Measurements from ENCODE around the gene DYNC1I1. TPM values are rescaled to one million over a fixed set of nuclear protein-coding genes. Genes with fewer than 3 reads are reported as not detected.

The DYNC1I1 gene
- total and polyA plus RNA-seq, 2 donors (not counting 3 experiments of a cell fraction or from before 2014, with no cell fraction given) = 1.8 to 3.6 TPM

DNA sequence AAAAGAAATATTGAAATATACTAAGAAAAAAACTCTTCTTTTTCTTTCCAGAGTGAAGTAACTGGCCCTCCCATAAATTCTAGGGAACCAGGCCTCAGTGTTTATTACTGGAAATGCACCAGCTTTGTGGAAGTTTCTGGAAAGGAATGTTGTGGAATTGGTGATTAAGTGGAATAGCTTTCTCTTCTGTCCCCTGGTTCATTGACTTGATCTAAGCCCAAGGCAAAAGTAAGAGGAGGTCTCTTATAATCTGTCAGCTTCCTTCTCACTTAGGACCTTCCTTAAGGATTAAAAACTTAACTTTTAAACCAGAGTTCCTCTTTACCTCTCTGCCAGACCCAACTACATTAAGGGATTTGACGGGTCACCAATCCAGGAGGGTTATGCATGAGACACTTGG, 283.4 kb downstream of the DYNC1I1 start:
- H3K9me3 ChIP-seq (replicated peaks; ENCODE audit: control insufficient read depth, insufficient read depth, low read length) = no peaks in the 10 kb centered on the region
- no peak overlapping the region for H3K9ac ChIP-seq (replicated peaks; ENCODE audit: extremely low read depth, insufficient read depth, low read length)
- no TSS peak for BruUV-seq (replicated peaks)
- no peaks in the 10 kb centered on the region for H3K79me2 ChIP-seq (ENCODE audit: control insufficient read depth, insufficient read depth, low read length)
- FAIRE-seq = no peak
- dilution Hi-C loops (cut with MboI; ENCODE audit: extremely low pct_ligation_motif_present, low sequenced_read_pairs) = no loop called here
- no peaks in the 10 kb centered on the region for H3K9me1 ChIP-seq (replicated peaks; ENCODE audit: control insufficient read depth, extremely low read depth, insufficient read depth, low read length)
- no peaks in the 10 kb centered on the region for H4K20me1 ChIP-seq (replicated peaks; ENCODE audit: control insufficient read depth, extremely low read depth, insufficient read depth, low read length)
- ChIA-PET CTCF (interaction anchor here (1.1 kb wide), 1 partner anchor 972 kb away, joined by 3 read pairs; no protein-coding TSS in a partner anchor), POLR2A (no interaction called here)
- intact Hi-C loops (cut with micrococcal nuclease) = no loop called here
- H3K4me1 ChIP-seq (ENCODE audit: control insufficient read depth, extremely low read depth, insufficient read depth, low read length) = no peaks in the 10 kb centered on the region
- no peaks in the 10 kb centered on the region for H3K36me3 ChIP-seq (ENCODE audit: control insufficient read depth in 2 of 2, extremely low read depth in 1 of 2, insufficient read depth in 2 of 2, low read length in 2 of 2)
- no peak overlapping the region for H3K4me3 ChIP-seq (replicated peaks in 1 of 3; ENCODE audit: insufficient read depth in 1 of 3, low read depth in 1 of 3, low read length in 3 of 3)
- H3K4me2 ChIP-seq (ENCODE audit: insufficient read depth, low read length) = no peak overlapping the region
- no peaks in the 10 kb centered on the region for H3K27me3 ChIP-seq (ENCODE audit: control insufficient read depth in 2 of 2, insufficient read depth in 2 of 2, low read length in 2 of 2)
- no peak overlapping the region for H3K27ac ChIP-seq (ENCODE audit: insufficient read depth, low read depth, low read length)
- no peak for DNase-seq (ENCODE audit: low read depth, low spot score)
- no peak overlapping the region for H2AFZ ChIP-seq (ENCODE audit: low read depth, low read length)
- TF ChIP-seq FOS (IDR thresholded peaks at IDR 0.05; ENCODE audit: borderline replicate concordance, insufficient read depth, low read length) (no peak), POLR2A (IDR thresholded peaks at IDR 0.05; ENCODE audit: low read depth, low read length) (no peak), JUN (IDR thresholded peaks at IDR 0.05; ENCODE audit: borderline replicate concordance, insufficient read depth, insufficient read length, low read depth) (no peak), MYC (IDR thresholded peaks at IDR 0.05; ENCODE audit: low read depth, low read length) (no peak), EZH2 (IDR thresholded peaks at IDR 0.05; ENCODE audit: borderline replicate concordance, low read depth, low read length, severe bottlenecking) (no peak), GATA2 (IDR thresholded peaks at IDR 0.05; ENCODE audit: insufficient read depth, insufficient read length, low read depth, low read length) (no peak)
- TF ChIP-seq, protein P1, sequence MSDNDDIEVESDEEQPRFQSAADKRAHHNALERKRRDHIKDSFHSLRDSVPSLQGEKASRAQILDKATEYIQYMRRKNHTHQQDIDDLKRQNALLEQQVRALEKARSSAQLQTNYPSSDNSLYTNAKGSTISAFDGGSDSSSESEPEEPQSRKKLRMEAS (IDR thresholded peaks at IDR 0.05; ENCODE audit: insufficient read depth, insufficient read length) = no peak
- TF ChIP-seq, protein P2, sequence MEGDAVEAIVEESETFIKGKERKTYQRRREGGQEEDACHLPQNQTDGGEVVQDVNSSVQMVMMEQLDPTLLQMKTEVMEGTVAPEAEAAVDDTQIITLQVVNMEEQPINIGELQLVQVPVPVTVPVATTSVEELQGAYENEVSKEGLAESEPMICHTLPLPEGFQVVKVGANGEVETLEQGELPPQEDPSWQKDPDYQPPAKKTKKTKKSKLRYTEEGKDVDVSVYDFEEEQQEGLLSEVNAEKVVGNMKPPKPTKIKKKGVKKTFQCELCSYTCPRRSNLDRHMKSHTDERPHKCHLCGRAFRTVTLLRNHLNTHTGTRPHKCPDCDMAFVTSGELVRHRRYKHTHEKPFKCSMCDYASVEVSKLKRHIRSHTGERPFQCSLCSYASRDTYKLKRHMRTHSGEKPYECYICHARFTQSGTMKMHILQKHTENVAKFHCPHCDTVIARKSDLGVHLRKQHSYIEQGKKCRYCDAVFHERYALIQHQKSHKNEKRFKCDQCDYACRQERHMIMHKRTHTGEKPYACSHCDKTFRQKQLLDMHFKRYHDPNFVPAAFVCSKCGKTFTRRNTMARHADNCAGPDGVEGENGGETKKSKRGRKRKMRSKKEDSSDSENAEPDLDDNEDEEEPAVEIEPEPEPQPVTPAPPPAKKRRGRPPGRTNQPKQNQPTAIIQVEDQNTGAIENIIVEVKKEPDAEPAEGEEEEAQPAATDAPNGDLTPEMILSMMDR (IDR thresholded peaks at IDR 0.05; ENCODE audit: extremely low read depth in 1 of 2, insufficient read depth in 1 of 2, low read depth in 1 of 2, low read length in 2 of 2) = no peak
